UCSD-AML1 (cell line): ENCODE results near the gene AFMID.
"Not testable (repeated sequence)": the region's sequence is repeated elsewhere in the genome, so short reads cannot be mapped to it uniquely, and the experiment has no call there.

Source experiments
- DNase-seq: peaks from one replicate; lab custom pipeline; 2025; ENCODE audit not compliant: unreplicated experiment; lab: John Stamatoyannopoulos, UW

Gene AFMID

GRCh38 chr17:78186692-78187595 is at the start of gene AFMID, which contains the start of gene TK1:
AFMID (plus strand) TSS chr17:78187362; CDS start chr17:78187371, 9 bp downstream.
TK1 (minus strand) TSS chr17:78187052; CDS start chr17:78186994, 58 bp downstream.
- peak; percentile 98 for DNase-seq

- DNase-seq = peak; percentile 65
Measured at GRCh38 chr17:78137392-78138203, 49.6 kb upstream of the AFMID start.

- no peak for DNase-seq
Measured at GRCh38 chr17:78138204-78139060, 48.7 kb upstream of the AFMID start.

- not testable (repeated sequence) for DNase-seq
Measured at GRCh38 chr17:78139861-78140168, 47.3 kb upstream of the AFMID start.

- DNase-seq = peak; percentile 99
Measured at GRCh38 chr17:78140169-78141051, 46.8 kb upstream of the AFMID start.

- DNase-seq = no peak
Measured at GRCh38 chr17:78141437-78142118, 45.6 kb upstream of the AFMID start.

GRCh38 chr17:78142119-78142861 is 44.9 kb upstream of the AFMID start:
- no peak for DNase-seq

GRCh38 chr17:78143214-78144146 is 43.7 kb upstream of the AFMID start:
- DNase-seq = no peak

GRCh38 chr17:78144147-78144719 is 42.9 kb upstream of the AFMID start:
- DNase-seq = peak; percentile 65

GRCh38 chr17:78144736-78145641 is 42.2 kb upstream of the AFMID start:
- no peak for DNase-seq

GRCh38 chr17:78146471-78146869 is 40.7 kb upstream of the AFMID start:
- no peak for DNase-seq

GRCh38 chr17:78146881-78147280 is 40.3 kb upstream of the AFMID start:
- no peak for DNase-seq

GRCh38 chr17:78147315-78147998 is 39.7 kb upstream of the AFMID start:
- DNase-seq = no peak

- no peak for DNase-seq
Measured at GRCh38 chr17:78148286-78149016, 38.7 kb upstream of the AFMID start.

- no peak for DNase-seq
Measured at GRCh38 chr17:78151514-78152008, 35.6 kb upstream of the AFMID start.
